ENCODE measurements around the gene GPRC5A.

Gene GPRC5A

DNA sequence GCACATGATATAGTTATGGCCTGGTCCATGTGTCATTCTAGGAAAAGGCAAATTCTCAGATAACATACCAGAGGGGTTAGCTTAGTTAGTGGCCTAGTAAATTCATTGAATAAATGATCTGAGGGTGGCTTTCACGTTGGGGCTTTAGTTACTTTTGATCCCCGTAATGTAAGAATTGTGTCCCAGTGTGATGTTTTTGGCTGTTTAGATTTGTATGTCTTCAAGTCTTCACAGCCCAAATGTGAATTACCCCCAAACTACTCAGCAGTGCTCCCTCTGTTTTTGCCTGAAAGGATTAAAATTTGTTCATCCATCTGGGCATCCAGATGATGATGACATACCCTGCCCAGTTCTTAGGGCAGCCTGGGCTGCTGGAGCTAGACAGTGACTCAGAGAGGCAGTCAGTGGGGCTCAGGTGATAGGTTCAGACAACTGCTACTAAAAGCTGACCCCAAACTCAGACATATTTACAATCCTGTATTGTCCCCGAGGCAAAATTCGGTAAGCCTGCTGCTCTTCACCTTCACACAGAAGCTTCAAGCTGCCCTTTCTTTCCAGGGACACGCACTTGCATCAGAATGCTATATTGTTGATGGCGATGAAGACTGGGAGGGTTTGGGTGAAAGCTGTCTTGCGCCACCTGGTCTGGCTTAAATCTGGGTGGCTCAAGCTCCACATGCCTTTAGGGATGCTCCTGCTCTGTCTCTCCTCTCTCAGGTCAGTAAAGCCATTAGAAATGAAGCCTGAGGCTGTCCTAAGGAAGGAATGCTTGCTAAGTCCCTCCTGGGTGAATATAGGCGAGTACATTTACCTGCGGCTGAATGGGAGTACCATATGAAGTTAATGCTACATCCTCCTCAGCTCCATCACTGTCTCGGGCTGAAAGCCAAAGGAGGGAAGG, 50.3 kb downstream of the GPRC5A start:
- DNase-seq (ENCODE audit: low read depth): no peak

DNA sequence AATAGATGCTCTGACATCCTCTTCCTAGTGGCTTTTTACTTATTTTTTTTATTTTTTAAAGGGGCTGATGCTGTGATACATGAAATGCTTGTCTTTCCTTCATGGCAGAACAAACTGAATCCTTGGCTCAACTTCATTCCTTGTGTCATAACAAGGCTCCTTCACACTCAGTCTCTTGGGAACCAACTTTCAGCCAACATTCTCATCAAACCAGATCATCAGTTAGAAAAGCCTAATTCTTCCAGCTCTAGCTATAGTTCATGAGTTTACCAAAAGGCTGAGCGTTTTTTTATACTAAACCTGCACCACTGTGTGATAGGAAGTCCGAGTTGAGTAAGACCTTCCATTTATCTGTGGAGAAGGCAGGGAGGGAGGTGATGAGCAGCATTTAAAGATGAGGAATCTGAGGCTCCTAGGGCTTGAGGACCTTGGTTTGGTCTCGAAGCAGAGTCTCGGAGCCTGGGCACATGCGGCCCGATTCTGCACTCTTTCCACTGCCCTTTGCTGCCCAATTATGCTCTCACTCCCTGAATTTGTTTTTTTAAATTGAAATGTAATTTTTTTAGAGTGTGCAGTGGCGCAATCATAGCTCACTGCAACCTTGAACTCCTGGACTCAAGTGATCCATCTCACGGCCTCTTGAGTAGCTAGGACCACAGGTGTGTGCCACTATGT, 52.4 kb downstream of the GPRC5A start:
- DNase-seq (ENCODE audit: low read depth): peak; percentile 88

DNA sequence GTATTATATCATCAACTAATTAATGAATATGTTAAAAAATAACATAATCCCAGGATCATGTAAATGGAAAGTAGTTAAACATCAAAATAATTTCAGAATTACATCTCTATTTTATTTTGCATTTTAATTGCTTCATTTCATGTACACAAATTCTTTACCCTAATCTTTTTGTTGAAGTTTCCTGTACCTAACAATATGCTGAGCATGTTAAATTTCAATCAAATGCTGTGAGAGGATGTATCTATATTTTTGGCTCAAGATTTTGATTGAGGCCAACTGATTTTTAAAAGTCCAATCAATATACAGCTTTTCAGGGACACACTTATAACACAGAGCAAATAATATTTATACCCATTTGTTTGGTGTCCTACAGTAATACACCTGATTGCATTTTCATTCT, 54.2 kb downstream of the GPRC5A start:
- no peak for DNase-seq (ENCODE audit: low read depth)

DNA sequence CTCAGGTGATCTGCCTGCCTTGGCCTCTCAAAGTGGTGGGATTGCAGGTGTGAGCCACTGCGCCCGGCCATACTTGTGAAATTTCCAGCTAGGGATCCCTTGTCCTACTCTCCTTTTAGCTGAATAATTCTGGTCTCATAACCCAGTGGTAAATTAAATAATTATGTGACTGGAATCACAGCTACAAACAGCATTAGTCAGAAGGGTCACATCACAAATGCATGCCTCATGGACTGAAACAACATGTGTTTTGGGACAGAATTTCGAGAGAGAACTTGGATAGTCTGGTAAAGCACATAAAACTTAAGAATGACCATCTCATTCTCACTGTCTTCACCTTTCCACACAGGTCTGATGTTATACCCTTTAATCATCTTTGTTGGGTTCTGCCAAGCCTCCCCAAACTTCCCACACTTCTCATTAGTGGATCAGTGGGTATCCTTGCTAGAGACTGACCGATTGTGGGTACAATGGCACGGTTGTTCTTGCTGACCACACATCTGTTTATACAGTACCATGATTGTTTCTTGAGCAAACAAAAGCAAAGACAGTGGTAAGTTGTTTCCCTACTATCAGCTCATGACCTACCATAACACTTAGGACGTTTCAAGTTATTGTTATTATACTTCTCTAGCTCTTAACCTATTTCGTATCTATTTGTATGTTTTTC, 55.5 kb downstream of the GPRC5A start:
- peak; percentile 55 for DNase-seq (ENCODE audit: low read depth)

DNA sequence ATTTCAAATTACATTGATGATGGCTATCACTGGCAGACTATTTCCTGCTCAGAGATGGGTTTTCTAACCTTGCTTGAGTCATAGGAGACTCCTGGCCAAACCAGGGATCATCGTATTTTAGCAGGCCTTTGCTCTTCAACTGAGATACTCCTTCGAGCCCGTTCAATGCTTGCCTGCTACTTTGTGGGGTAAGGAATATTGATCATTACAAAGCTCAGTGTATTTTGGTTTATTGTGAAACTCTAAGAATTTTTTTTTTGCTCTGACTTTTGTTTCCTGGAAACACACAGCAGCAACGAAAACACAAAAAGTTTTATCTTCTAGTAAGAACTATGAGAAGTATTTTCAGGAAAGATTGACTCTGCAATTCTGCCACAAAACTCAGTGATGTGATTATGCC, 56.5 kb downstream of the GPRC5A start:
- peak; percentile 67 for DNase-seq (ENCODE audit: low read depth)

GRCh38 chr12:12951504-12951903, 60.1 kb downstream of the GPRC5A start:
- no peak for DNase-seq (ENCODE audit: low read depth)

DNA sequence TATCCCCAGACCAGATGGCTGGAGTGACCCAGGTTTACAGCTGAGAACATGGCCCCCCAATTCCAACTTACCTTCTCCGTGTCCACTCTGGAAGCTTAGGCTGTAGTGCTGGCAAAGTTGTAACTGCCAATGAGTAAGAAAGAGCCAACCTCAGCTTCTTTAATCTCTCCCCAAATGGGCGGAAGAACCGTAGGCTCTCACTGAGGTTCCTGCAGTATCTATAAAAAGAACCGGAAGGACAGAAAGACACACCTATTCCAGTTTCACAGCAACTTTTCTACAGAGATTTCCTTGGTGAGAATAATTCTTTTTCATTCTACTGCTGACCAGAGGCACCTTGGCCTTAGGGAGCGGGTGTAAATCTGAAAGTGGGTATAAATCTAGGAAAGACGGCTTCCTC, 60.7 kb downstream of the GPRC5A start, which contains the start of gene GPRC5D:
Gene GPRC5D (minus strand): TSS at position 135 of the 400 bp plus-strand sequence. CDS start 1,786 bp downstream, outside the sequence.
- no peak for DNase-seq (ENCODE audit: low read depth)

DNA sequence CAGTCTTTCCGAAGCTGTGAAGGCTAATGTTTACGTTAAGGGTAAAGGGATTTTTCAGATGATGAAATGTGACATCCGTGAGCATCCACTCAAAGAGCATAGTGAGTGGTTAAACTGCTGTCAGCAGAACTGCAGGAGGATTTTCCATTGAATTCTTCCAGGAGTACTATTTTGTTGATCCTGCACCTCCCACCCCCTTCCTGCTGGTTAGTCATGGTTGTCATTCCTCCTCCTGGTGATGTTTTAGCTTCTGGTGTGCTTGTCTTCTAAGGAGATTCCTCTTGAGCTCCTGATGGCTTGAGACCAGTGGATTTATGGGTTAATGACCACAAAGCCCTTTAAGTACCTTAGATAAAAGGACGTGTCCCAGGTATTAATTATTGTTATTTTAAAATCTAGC, 63.0 kb downstream of the GPRC5A start:
- DNase-seq (ENCODE audit: low read depth): peak; percentile 38

DNA sequence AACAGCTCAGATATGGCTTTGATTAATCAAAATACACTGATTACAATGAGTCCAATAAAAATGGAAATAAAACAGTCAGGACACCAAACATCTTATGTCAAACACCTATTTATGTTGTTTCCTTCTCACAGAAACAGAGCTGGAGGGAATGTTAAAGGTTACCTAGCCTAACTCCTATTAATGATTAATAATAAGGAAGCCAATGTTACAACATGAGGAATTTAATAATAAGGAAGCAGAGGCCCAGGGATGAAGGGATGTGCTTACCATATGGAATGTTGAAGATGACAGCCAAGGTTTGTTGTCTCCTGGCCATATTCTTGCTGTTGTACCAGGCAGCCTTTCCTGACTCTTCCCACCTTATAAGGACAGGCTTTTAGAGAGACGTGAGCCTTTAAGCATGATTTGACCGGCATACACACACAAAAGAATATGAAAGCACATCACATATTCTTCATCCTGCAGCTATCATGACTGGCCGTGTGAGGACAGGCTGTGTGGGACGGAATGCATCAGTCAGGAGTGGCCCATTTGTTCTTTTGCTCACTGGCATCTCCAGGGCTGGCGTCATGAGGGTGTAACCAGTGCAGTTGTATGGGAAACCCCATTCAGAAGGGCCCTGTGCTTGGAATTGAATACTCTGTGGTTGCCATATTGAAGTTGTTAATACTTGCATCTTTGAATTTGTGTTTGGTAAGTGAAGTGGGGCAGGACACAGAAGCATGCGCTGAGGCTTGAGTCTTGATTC, 63.7 kb downstream of the GPRC5A start:
- DNase-seq (ENCODE audit: low read depth): no peak

- no peak for DNase-seq (ENCODE audit: low read depth)
Observed at GRCh38 chr12:12958886-12959285, 67.5 kb downstream of the GPRC5A start.

- DNase-seq (ENCODE audit: low read depth): no peak
Observed at GRCh38 chr12:12960639-12961209, 69.4 kb downstream of the GPRC5A start.

DNA sequence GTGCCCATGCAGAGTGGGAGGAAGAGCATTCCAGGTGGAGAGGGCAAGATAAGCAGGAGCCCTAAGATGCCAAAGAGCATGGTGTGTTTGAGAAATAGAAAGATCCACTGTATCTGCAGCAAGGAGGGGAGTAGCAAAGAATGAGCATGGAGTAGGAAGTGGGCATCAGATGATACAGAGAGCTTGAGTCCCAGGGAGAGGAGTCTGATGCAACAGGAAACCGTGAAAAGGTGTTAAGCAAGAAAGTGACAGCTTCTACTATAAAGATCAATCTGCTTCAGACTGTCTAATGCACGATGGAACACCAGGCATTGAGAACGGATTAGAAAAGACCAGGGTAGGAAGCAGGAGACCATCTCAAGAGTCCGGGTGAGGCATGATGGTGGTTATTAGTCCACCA, 72.9 kb downstream of the GPRC5A start:
- DNase-seq (ENCODE audit: low read depth): no peak

- no peak for DNase-seq (ENCODE audit: low read depth)
Observed at GRCh38 chr12:12965836-12966235, 74.5 kb downstream of the GPRC5A start.

All from stromal cell of bone marrow (primary cell).